HG02642 (cell line): Measurements from ENCODE around the gene ADAMTS12.
A peak's percentile ranks its signal among the peaks of the same experiment; 100 is the strongest.

Experiments
- ATAC-seq: cut with Tn5 transposase; IDR thresholded peaks from one replicate; pipeline ENCODE4 v1.9.1; 2021; ENCODE audit warnings: mild to moderate bottlenecking; ENCODE audit not compliant: unreplicated experiment, poor library complexity

Gene ADAMTS12, protein sequence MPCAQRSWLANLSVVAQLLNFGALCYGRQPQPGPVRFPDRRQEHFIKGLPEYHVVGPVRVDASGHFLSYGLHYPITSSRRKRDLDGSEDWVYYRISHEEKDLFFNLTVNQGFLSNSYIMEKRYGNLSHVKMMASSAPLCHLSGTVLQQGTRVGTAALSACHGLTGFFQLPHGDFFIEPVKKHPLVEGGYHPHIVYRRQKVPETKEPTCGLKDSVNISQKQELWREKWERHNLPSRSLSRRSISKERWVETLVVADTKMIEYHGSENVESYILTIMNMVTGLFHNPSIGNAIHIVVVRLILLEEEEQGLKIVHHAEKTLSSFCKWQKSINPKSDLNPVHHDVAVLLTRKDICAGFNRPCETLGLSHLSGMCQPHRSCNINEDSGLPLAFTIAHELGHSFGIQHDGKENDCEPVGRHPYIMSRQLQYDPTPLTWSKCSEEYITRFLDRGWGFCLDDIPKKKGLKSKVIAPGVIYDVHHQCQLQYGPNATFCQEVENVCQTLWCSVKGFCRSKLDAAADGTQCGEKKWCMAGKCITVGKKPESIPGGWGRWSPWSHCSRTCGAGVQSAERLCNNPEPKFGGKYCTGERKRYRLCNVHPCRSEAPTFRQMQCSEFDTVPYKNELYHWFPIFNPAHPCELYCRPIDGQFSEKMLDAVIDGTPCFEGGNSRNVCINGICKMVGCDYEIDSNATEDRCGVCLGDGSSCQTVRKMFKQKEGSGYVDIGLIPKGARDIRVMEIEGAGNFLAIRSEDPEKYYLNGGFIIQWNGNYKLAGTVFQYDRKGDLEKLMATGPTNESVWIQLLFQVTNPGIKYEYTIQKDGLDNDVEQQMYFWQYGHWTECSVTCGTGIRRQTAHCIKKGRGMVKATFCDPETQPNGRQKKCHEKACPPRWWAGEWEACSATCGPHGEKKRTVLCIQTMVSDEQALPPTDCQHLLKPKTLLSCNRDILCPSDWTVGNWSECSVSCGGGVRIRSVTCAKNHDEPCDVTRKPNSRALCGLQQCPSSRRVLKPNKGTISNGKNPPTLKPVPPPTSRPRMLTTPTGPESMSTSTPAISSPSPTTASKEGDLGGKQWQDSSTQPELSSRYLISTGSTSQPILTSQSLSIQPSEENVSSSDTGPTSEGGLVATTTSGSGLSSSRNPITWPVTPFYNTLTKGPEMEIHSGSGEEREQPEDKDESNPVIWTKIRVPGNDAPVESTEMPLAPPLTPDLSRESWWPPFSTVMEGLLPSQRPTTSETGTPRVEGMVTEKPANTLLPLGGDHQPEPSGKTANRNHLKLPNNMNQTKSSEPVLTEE (N-terminal part only)

DNA sequence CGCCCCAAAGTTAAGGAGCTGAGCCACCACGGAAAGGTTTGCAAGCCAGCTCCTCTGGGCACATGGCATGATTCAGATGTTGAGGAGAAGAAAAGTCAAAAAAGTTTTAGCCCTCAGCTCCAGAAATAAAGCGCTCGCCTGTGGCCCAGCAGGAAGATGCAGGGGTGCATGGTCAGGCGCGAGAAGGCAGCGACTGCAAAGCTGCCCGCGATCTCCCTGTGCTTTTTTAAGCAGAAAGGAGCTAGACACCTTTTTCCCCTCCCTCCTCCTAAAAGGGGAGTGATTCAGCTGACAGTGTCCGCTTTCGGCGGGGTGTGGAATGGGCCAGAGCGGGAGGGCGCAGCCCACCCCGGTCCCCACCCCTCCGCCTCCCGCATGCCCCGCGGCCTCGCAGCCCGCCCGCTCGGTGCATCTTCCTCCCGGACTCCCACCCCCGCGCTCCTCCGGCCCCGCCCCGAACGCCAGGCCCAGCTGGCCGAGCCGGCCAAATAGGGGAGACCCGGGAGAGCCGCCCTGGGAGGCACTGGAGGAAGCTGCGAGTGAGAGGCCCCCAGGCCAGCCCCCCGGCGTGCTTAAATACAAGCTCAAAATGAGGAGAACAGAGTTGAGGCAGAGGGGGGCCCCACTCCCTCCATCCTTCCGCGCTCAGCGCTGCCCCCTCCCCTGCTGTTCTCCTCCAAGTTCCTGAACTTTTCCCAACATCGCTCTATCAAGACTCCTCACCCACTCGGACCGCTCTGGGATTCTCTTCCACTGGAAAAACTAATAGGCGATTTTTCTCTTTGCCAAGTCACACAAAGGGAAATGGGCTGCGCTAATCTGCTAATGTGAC lies at the start of gene ADAMTS12:
Gene ADAMTS12 (minus strand): TSS at position 203 of the 832 bp plus-strand sequence. CDS start 134 bp downstream, at position 69.
- no peak for ATAC-seq

- ATAC-seq = no peak
Observed at GRCh38 chr5:33941090-33941489, 49.3 kb upstream of the ADAMTS12 start.

- no peak for ATAC-seq
Observed at GRCh38 chr5:33939556-33940262, 47.9 kb upstream of the ADAMTS12 start.

DNA sequence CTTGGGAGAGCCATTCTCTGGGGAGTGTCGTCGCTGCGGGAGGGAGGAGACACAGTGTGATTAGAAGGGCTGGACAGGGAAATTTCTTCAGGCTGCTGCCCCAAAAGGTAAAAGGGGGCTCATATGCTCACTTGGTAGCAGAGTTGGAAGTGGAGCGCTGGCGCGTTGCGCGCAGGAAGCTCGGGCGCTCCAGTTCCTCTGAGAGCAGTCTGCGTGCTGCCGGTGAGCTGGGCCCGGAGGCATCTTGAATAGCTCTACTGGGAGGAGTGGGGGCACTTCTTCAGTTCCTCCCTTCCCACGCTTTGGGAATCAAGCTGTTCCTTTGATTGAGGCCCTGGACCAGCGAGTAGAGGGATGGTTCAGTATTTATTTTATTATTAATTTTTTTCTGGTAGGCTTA lies 47.1 kb upstream of the ADAMTS12 start:
- ATAC-seq = no peak

GRCh38 chr5:33938507-33938796 lies 46.7 kb upstream of the ADAMTS12 start:
- no peak for ATAC-seq

DNA sequence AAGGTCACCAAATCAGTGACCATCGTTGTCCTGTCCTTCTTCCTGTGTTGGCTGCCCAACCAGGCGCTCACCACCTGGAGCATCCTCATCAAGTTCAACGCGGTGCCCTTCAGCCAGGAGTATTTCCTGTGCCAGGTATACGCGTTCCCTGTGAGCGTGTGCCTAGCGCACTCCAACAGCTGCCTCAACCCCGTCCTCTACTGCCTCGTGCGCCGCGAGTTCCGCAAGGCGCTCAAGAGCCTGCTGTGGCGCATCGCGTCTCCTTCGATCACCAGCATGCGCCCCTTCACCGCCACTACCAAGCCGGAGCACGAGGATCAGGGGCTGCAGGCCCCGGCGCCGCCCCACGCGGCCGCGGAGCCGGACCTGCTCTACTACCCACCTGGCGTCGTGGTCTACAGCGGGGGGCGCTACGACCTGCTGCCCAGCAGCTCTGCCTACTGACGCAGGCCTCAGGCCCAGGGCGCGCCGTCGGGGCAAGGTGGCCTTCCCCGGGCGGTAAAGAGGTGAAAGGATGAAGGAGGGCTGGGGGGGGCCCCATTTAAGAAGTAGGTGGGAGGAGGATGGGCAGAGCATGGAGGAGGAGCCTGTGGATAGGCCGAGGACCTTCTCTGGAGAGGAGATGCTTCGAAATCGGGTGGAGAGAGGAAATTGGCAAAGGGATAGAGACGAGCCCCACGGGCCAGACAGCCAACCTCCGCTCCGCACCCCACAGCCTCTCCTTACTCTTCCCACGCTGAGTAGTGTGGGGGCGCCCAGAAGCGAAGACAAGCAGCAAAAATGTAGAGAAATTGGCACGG lies 46.1 kb upstream of the ADAMTS12 start:
- no peak for ATAC-seq

DNA sequence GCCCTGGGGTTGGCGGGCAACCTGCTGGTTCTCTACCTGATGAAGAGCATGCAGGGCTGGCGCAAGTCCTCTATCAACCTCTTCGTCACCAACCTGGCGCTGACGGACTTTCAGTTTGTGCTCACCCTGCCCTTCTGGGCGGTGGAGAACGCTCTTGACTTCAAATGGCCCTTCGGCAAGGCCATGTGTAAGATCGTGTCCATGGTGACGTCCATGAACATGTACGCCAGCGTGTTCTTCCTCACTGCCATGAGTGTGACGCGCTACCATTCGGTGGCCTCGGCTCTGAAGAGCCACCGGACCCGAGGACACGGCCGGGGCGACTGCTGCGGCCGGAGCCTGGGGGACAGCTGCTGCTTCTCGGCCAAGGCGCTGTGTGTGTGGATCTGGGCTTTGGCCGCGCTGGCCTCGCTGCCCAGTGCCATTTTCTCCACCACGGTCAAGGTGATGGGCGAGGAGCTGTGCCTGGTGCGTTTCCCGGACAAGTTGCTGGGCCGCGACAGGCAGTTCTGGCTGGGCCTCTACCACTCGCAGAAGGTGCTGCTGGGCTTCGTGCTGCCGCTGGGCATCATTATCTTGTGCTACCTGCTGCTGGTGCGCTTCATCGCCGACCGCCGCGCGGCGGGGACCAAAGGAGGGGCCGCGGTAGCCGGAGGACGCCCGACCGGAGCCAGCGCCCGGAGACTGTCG lies 45.4 kb upstream of the ADAMTS12 start:
- no peak for ATAC-seq

DNA sequence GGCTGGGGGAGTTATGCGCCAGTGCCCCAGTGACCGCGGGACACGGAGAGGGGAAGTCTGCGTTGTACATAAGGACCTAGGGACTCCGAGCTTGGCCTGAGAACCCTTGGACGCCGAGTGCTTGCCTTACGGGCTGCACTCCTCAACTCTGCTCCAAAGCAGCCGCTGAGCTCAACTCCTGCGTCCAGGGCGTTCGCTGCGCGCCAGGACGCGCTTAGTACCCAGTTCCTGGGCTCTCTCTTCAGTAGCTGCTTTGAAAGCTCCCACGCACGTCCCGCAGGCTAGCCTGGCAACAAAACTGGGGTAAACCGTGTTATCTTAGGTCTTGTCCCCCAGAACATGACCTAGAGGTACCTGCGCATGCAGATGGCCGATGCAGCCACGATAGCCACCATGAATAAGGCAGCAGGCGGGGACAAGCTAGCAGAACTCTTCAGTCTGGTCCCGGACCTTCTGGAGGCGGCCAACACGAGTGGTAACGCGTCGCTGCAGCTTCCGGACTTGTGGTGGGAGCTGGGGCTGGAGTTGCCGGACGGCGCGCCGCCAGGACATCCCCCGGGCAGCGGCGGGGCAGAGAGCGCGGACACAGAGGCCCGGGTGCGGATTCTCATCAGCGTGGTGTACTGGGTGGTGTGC lies 44.7 kb upstream of the ADAMTS12 start, which contains the start of gene RXFP3:
Gene RXFP3 (plus strand): TSS at position 6 of the 636 bp plus-strand sequence. CDS start 355 bp downstream, at position 361.
- no peak for ATAC-seq

DNA sequence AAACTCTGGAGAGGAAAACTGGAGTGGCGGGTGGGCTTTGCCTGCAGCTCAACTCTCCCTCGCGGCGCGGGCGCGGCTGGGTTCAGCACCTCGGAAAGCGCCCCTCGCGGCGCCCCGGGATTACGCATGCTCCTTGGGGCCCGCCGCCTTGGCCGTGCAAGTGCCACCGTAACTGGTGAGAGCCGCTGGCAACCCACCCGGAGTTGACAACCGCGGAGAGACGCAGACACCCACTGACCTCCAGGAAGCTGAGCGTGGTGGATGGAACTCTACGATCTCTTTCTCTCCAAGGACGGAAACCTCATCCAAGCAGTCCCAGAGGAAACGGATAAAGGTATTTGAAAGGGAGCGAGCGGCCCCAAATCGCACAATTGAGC lies 44.2 kb upstream of the ADAMTS12 start:
- ATAC-seq = no peak

DNA sequence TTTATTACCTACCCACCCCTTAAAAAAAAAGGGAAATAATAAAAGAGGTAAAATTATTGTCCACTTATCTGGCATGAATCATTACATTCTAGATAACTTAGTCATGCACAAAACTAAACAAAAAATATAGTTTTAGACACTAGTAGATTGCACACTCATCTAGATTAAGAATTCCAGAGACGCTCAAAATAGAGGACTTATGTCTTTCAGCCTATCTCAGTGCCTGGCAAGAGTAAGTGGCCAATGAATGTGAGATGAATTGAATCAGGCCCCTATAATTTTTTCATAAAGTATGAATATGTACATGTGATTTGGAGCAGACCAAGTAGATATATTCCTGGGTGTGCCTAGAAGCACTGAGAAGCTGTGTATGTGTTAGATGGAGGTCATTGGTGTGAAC lies 42.4 kb upstream of the ADAMTS12 start:
- peak; percentile 25 for ATAC-seq

DNA sequence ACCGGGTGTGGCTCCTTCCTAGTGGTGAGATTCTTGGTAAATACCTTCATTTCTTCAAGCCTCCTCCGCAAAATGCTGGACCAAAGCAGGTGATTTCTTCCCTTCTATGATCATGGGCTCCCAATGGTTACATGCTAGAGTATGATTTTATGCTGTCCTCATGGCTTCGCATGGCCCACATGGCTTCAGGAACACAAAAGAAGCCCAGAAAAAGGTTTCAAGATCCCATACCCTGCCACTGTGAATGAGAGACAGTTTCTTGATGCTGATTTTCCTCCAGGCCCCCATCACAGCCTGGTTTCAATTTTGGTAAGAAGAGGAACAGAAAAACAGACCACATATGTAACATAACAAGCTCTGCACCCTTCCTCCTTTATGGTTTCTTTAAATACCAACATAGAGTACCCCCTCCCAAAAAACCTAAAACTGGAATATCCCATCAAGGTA lies 42.0 kb upstream of the ADAMTS12 start:
- peak; percentile 82 for ATAC-seq

DNA sequence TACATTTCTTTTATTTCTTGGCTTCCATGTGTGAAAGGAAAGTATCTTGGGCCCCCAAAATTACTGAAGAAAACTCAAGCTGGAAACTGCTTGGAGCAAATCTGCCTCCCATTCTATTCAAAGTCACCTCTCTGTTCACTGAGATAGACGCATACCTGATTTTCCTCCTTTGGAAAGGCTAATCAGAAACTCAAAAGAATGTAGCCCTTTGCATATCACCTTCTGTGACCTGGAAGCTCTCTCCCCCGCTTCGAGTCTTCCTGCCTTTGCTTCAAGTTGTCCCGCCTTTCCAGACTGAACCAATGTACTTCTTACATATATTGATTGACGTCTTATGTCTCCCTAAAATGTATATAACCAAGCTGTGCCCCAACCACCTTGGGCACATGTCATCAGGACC lies 39.3 kb upstream of the ADAMTS12 start:
- ATAC-seq = no peak

GRCh38 chr5:33929925-33930690 lies 38.3 kb upstream of the ADAMTS12 start:
- ATAC-seq = no peak

GRCh38 chr5:33928283-33928682 lies 36.5 kb upstream of the ADAMTS12 start:
- no peak for ATAC-seq

- no peak for ATAC-seq
Observed at GRCh38 chr5:33927685-33928084, 35.9 kb upstream of the ADAMTS12 start.

- ATAC-seq = no peak
Observed at GRCh38 chr5:33925278-33925677, 33.5 kb upstream of the ADAMTS12 start.

DNA sequence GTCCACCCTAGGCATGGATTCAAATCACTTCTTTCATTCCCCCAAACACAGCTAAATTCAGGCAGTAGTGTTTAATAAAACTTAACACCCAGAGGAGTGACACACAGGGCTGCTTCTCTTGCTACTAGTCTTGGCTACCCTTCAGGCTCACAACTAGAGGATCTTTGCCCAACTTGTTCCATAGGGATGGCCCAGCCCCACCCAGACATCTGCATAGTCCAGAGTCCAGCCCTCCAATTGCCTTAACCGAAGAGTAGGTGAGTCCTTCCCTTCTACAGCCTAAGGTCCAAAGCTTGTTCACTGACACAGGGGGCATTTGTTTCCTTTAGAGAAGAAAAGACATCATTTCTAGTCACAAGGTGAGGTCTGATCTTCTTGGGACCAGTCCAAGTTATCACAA lies 29.2 kb upstream of the ADAMTS12 start:
- no peak for ATAC-seq
